Activated B cell treated with CpG ODN at 0.5 μM for 24 hours (primary cell): ENCODE results near the gene OPRM1. TPM values are rescaled to one million over a fixed set of nuclear protein-coding genes. Genes with fewer than 3 reads are reported as not detected.

ENCODE experiments used
- ATAC-seq: fragments of 200-7000 bp; cut with Tn5 transposase; one replicate; pipeline ENCODE4 v1.10.0; 2021; ENCODE audit warnings: low read depth, mild to moderate bottlenecking, moderate library complexity
- CTCF ChIA-PET: fragments of 350-600 bp; sonication (Branson Sonifier 250); formaldehyde crosslinking; loops from one replicate; lab custom pipeline; 2021; ENCODE audit warnings: antibody characterized with exemption; lab: Charles Lee
- POLR2A ChIA-PET: fragments of 350-600 bp; sonication (Branson Sonifier 250); formaldehyde crosslinking; loops from one replicate; lab custom pipeline; 2021; ENCODE audit warnings: antibody characterized with exemption; lab: Charles Lee
- DNase-seq: peaks from one replicate; pipeline ENCODE4 v3.0.0; 2022
- H3K27ac Mint-ChIP-seq: one replicate; pipeline ENCODE4 v1.8.0; 2020; ENCODE audit warnings: mixed read lengths
- H3K27me3 Mint-ChIP-seq: one replicate; pipeline ENCODE4 v1.8.0; 2021; ENCODE audit warnings: mixed read lengths
- H3K36me3 Mint-ChIP-seq: one replicate; pipeline ENCODE4 v1.8.0; 2021; ENCODE audit warnings: low read depth, mixed read lengths
- H3K4me1 Mint-ChIP-seq: one replicate; pipeline ENCODE4 v1.8.0; 2021; ENCODE audit warnings: mixed read lengths
- H3K4me3 Mint-ChIP-seq: one replicate; pipeline ENCODE4 v1.8.0; 2020; ENCODE audit warnings: mild to moderate bottlenecking, mixed read lengths
- H3K9me3 Mint-ChIP-seq: one replicate; pipeline ENCODE4 v1.8.0; 2020; ENCODE audit warnings: mixed read lengths
- CTCF ChIP-seq: fragments of 200-600 bp; IDR thresholded peaks from one replicate; pipeline ENCODE4 v1.8.0; 2022; ENCODE audit warnings: antibody characterized with exemption, mild to moderate bottlenecking
- intact Hi-C: fragments of 100-400 bp; cut with micrococcal nuclease; formaldehyde crosslinking; loops from one replicate; pipeline ENCODE4 v1.15.1; 2024
- total RNA-seq: library from RNA; stranded (reverse); gene quantifications from 2 replicates; pipeline ENCODE4 v1.2.3, GENCODE V29; 2022

Gene OPRM1
- total RNA-seq, 1 donor from 2014 or later, result not detected

GRCh38 chr6:154001494-154002285 is 37.4 kb upstream of the OPRM1 start:
- H3K4me1 Mint-ChIP-seq, result no peaks in the 10 kb centered on the region
- H3K27ac Mint-ChIP-seq, result no peak overlapping the region
- H3K27me3 Mint-ChIP-seq, result no peaks in the 10 kb centered on the region
- no peaks in the 10 kb centered on the region for H3K36me3 Mint-ChIP-seq
- H3K4me3 Mint-ChIP-seq, result no peak overlapping the region
- no peaks in the 10 kb centered on the region for H3K9me3 Mint-ChIP-seq
- TF ChIP-seq CTCF, result no peak
- no peak for DNase-seq
- POLR2A ChIA-PET, result no interaction called here
- CTCF ChIA-PET, result no interaction called here
- intact Hi-C loops, result no loop called here
- no peak for ATAC-seq

- Mint-ChIP-seq H3K27me3 (no peaks in the 10 kb centered on the region), H3K4me1 (no peaks in the 10 kb centered on the region), H3K36me3 (no peaks in the 10 kb centered on the region), H3K27ac (no peak overlapping the region), H3K4me3 (no peak overlapping the region), H3K9me3 (peaks cover 5% of the 10 kb centered on the region)
- POLR2A ChIA-PET, result no interaction called here
- ATAC-seq (no peak), DNase-seq (no peak)
- CTCF ChIA-PET, result no interaction called here
- no peak for TF ChIP-seq CTCF
- intact Hi-C loops, result no loop called here
These were observed 36.1 kb upstream of the OPRM1 start for GRCh38 chr6:154002894-154003293.

- H3K4me3 Mint-ChIP-seq, result no peak overlapping the region
- ChIA-PET POLR2A (no interaction called here), CTCF (no interaction called here)
- H3K4me1 Mint-ChIP-seq, result no peaks in the 10 kb centered on the region
- H3K9me3 Mint-ChIP-seq, result peaks cover 5% of the 10 kb centered on the region
- no peak overlapping the region for H3K27ac Mint-ChIP-seq
- intact Hi-C loops, result no loop called here
- no peaks in the 10 kb centered on the region for H3K36me3 Mint-ChIP-seq
- TF ChIP-seq CTCF, result no peak
- no peak for DNase-seq
- H3K27me3 Mint-ChIP-seq, result no peaks in the 10 kb centered on the region
- ATAC-seq, result no peak
These were observed 28.7 kb upstream of the OPRM1 start for GRCh38 chr6:154010371-154010770.

- Mint-ChIP-seq H3K4me1 (no peaks in the 10 kb centered on the region), H3K9me3 (peaks cover 2% of the 10 kb centered on the region), H3K36me3 (no peaks in the 10 kb centered on the region), H3K4me3 (no peak overlapping the region), H3K27me3 (no peaks in the 10 kb centered on the region), H3K27ac (no peak overlapping the region)
- intact Hi-C loops, result no loop called here
- ATAC-seq, result no peak
- no peak for DNase-seq
- ChIA-PET POLR2A (no interaction called here), CTCF (no interaction called here)
- no peak for TF ChIP-seq CTCF
These were observed 26.2 kb upstream of the OPRM1 start for GRCh38 chr6:154012852-154013251.

GRCh38 chr6:154017786-154018185 is 21.3 kb upstream of the OPRM1 start:
- Mint-ChIP-seq H3K27me3 (no peaks in the 10 kb centered on the region), H3K4me3 (no peak overlapping the region), H3K9me3 (peaks cover 10% of the 10 kb centered on the region), H3K4me1 (no peaks in the 10 kb centered on the region), H3K36me3 (no peaks in the 10 kb centered on the region), H3K27ac (no peak overlapping the region)
- no peak for TF ChIP-seq CTCF
- DNase-seq (no peak), ATAC-seq (no peak)
- ChIA-PET CTCF (no interaction called here), POLR2A (no interaction called here)
- intact Hi-C loops, result no loop called here
